ENCODE results near the gene DHRS7.

The DHRS7 gene

GRCh38 chr14:60164712-60165546 is at the start of gene DHRS7:
TSS of gene DHRS7 (minus strand) at chr14:60165398. CDS start at chr14:60165309, 89 bp downstream.
- peak; percentile 76 for DNase-seq

GRCh38 chr14:60214415-60215126 is 49.4 kb upstream of the DHRS7 start:
- no peak for DNase-seq

GRCh38 chr14:60214003-60214402 is 48.8 kb upstream of the DHRS7 start:
- DNase-seq = no peak

GRCh38 chr14:60212503-60213371 is 47.5 kb upstream of the DHRS7 start:
- DNase-seq = no peak

- no peak for DNase-seq
These were observed 46.0 kb upstream of the DHRS7 start for GRCh38 chr14:60211153-60211552.

- no peak for DNase-seq
These were observed 45.5 kb upstream of the DHRS7 start for GRCh38 chr14:60210703-60211102.

- no peak for DNase-seq
These were observed 41.8 kb upstream of the DHRS7 start for GRCh38 chr14:60206837-60207533.

- DNase-seq = no peak
These were observed 41.1 kb upstream of the DHRS7 start for GRCh38 chr14:60206249-60206670.

GRCh38 chr14:60204843-60205774 is 39.9 kb upstream of the DHRS7 start:
- no peak for DNase-seq

- DNase-seq = no peak
These were observed 39.1 kb upstream of the DHRS7 start for GRCh38 chr14:60204104-60204842.

GRCh38 chr14:60199321-60199720 is 34.1 kb upstream of the DHRS7 start:
- no peak for DNase-seq

GRCh38 chr14:60197629-60198303 is 32.6 kb upstream of the DHRS7 start:
- DNase-seq = no peak

GRCh38 chr14:60196291-60196690 is 31.1 kb upstream of the DHRS7 start:
- peak; percentile 4 for DNase-seq

- no peak for DNase-seq
These were observed 30.1 kb upstream of the DHRS7 start for GRCh38 chr14:60195179-60195810.

- DNase-seq = no peak
These were observed 25.0 kb upstream of the DHRS7 start for GRCh38 chr14:60189923-60190840.

- no peak for DNase-seq
These were observed 23.5 kb upstream of the DHRS7 start for GRCh38 chr14:60188696-60189095.

- DNase-seq = no peak
These were observed 22.9 kb upstream of the DHRS7 start for GRCh38 chr14:60188115-60188514.

- DNase-seq = no peak
These were observed 19.8 kb upstream of the DHRS7 start for GRCh38 chr14:60184905-60185555.
